GM19238 (cell line): ENCODE measurements around the gene RAET1G.
"Not testable (repeated sequence)": the region's sequence is repeated elsewhere in the genome, so short reads cannot be mapped to it uniquely, and the experiment has no call there.

ENCODE experiments used
- DNase-seq: peaks from one replicate; pipeline ENCODE4 v3.0.0; 2011; ENCODE audit warnings: low spot score; ENCODE audit not compliant: insufficient read length

RAET1G gene

GRCh38 chr6:149954328-149954983 lies 31.5 kb upstream of the RAET1G start:
- DNase-seq: not testable (repeated sequence)

GRCh38 chr6:149953934-149954327 lies 31.0 kb upstream of the RAET1G start:
- DNase-seq: not testable (repeated sequence)

- not testable (repeated sequence) for DNase-seq
These were observed 30.5 kb upstream of the RAET1G start for GRCh38 chr6:149953390-149953789.

GRCh38 chr6:149951626-149952025 lies 28.7 kb upstream of the RAET1G start:
- DNase-seq: no peak

GRCh38 chr6:149951096-149951495 lies 28.2 kb upstream of the RAET1G start:
- no peak for DNase-seq

- DNase-seq: no peak
These were observed 27.5 kb upstream of the RAET1G start for GRCh38 chr6:149950423-149950822.

- DNase-seq: no peak
These were observed 25.7 kb upstream of the RAET1G start for GRCh38 chr6:149948616-149949015.

GRCh38 chr6:149948011-149948410 lies 25.1 kb upstream of the RAET1G start:
- DNase-seq: no peak

GRCh38 chr6:149947533-149947932 lies 24.6 kb upstream of the RAET1G start:
- DNase-seq: not testable (repeated sequence)

- not testable (repeated sequence) for DNase-seq
These were observed 23.7 kb upstream of the RAET1G start for GRCh38 chr6:149946631-149947030.

GRCh38 chr6:149945276-149945675 lies 22.4 kb upstream of the RAET1G start:
- not testable (repeated sequence) for DNase-seq

GRCh38 chr6:149943321-149943720 lies 20.4 kb upstream of the RAET1G start:
- not testable (repeated sequence) for DNase-seq

- DNase-seq: no peak
These were observed 19.5 kb upstream of the RAET1G start for GRCh38 chr6:149942461-149942829.

GRCh38 chr6:149941583-149942460 lies 18.9 kb upstream of the RAET1G start, which contains the start of gene ULBP2:
Gene ULBP2 (plus strand): TSS chr6:149942014. CDS start chr6:149942073, 59 bp downstream.
- no peak for DNase-seq

- DNase-seq: no peak
These were observed 17.7 kb upstream of the RAET1G start for GRCh38 chr6:149940672-149940982.

- DNase-seq: no peak
These were observed 17.2 kb upstream of the RAET1G start for GRCh38 chr6:149939909-149940671.

GRCh38 chr6:149939356-149939648 lies 16.4 kb upstream of the RAET1G start:
- DNase-seq: no peak

GRCh38 chr6:149938571-149939355 lies 15.8 kb upstream of the RAET1G start:
- peak; percentile 60 for DNase-seq

GRCh38 chr6:149938013-149938570 lies 15.2 kb upstream of the RAET1G start:
- DNase-seq: not testable (repeated sequence)

GRCh38 chr6:149936743-149937142 lies 13.8 kb upstream of the RAET1G start:
- no peak for DNase-seq

- no peak for DNase-seq
These were observed 12.7 kb upstream of the RAET1G start for GRCh38 chr6:149935668-149936067.
